Ovary (tissue), 3 donors: Measurements from ENCODE around the gene CNTN5.

Experiments used
- POLR2A ChIP-seq: fragments of 450-650 bp; IDR thresholded peaks from one replicate; pipeline ENCODE4 v1.6.1; 2017; ENCODE audit warnings: antibody characterized with exemption, mild to moderate bottlenecking, moderate library complexity
- TF ChIP-seq, protein P1 (sequence below), 3 donors: fragments of 450-650 bp in 2 of 3; fragments of 200-600 bp in 1 of 3; IDR thresholded peaks; one replicate each; pipeline versions ENCODE4 v1.5.1 to v1.8.0; 2016 to 2022; ENCODE audit warnings: antibody characterized with exemption in 3 of 3, mild to moderate bottlenecking in 1 of 3
- donor health status: DM: no; HTN: no; CAD: no.

GRCh38 chr11:100404907-100405306 is 1384.2 kb downstream of the CNTN5 start:
- TF ChIP-seq, protein P1, sequence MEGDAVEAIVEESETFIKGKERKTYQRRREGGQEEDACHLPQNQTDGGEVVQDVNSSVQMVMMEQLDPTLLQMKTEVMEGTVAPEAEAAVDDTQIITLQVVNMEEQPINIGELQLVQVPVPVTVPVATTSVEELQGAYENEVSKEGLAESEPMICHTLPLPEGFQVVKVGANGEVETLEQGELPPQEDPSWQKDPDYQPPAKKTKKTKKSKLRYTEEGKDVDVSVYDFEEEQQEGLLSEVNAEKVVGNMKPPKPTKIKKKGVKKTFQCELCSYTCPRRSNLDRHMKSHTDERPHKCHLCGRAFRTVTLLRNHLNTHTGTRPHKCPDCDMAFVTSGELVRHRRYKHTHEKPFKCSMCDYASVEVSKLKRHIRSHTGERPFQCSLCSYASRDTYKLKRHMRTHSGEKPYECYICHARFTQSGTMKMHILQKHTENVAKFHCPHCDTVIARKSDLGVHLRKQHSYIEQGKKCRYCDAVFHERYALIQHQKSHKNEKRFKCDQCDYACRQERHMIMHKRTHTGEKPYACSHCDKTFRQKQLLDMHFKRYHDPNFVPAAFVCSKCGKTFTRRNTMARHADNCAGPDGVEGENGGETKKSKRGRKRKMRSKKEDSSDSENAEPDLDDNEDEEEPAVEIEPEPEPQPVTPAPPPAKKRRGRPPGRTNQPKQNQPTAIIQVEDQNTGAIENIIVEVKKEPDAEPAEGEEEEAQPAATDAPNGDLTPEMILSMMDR (IDR thresholded peaks at IDR 0.05) = no peak
- no peak for TF ChIP-seq POLR2A
